Measurements from ENCODE around the gene PRR5.

- TF ChIP-seq JUNB (IDR thresholded peaks at IDR 0.05; ENCODE audit: unreplicated experiment) (no peak), CTCF (conservative IDR thresholded peaks at IDR 0.05; ENCODE audit: low read depth in 2 of 2) (no peak), POLR2AphosphoS5 (IDR thresholded peaks at IDR 0.05; ENCODE audit: low read depth) (no peak), EZH2phosphoT487 (IDR thresholded peaks at IDR 0.05; ENCODE audit: unreplicated experiment) (no peak)
Measured at GRCh38 chr22:44748524-44748923, 46.5 kb downstream of the PRR5 start.

Measured in GM23338 (cell line).